Calu3 (cell line): ENCODE data around the gene DMBX1. TPM values are rescaled to one million over a fixed set of nuclear protein-coding genes. Genes with fewer than 3 reads are reported as not detected.
A peak's percentile ranks its signal among the peaks of the same experiment; 100 is the strongest.

Experiments used
- BruUV-seq: library from RNA; stranded (reverse); fragments of 400-500 nt; replicated peaks from 2 replicates; lab custom pipeline; 2021; lab: Mats Ljungman, UMichigan
- CTCF ChIA-PET: fragments of 300-600 bp; sonication (Branson Sonifier 250); formaldehyde crosslinking; loops from one replicate; lab custom pipeline; 2022; ENCODE audit warnings: antibody characterized with exemption; lab: Charles Lee
- DNase-seq: peaks from one replicate; pipeline ENCODE4 v3.0.0; 2022
- H3K27ac Mint-ChIP-seq: one replicate; pipeline ENCODE4 v1.8.0; 2022; ENCODE audit warnings: mixed read lengths; ENCODE audit not compliant: unreplicated experiment
- H3K27me3 Mint-ChIP-seq: one replicate; pipeline ENCODE4 v1.8.0; 2022; ENCODE audit warnings: mixed read lengths; ENCODE audit not compliant: unreplicated experiment
- H3K36me3 Mint-ChIP-seq: one replicate; pipeline ENCODE4 v1.8.0; 2022; ENCODE audit warnings: mild to moderate bottlenecking, moderate library complexity, mixed read lengths; ENCODE audit not compliant: insufficient read depth, unreplicated experiment
- H3K4me1 Mint-ChIP-seq: one replicate; pipeline ENCODE4 v1.8.0; 2022; ENCODE audit warnings: mild to moderate bottlenecking, low read depth, mixed read lengths; ENCODE audit not compliant: unreplicated experiment
- H3K4me3 Mint-ChIP-seq: one replicate; pipeline ENCODE4 v1.8.0; 2022; ENCODE audit warnings: mild to moderate bottlenecking, low read depth, moderate library complexity, mixed read lengths; ENCODE audit not compliant: unreplicated experiment
- H3K9me3 Mint-ChIP-seq: one replicate; pipeline ENCODE4 v1.8.0; 2022; ENCODE audit warnings: low read depth, mixed read lengths; ENCODE audit not compliant: unreplicated experiment
- CTCF ChIP-seq: fragments of 200-600 bp; IDR thresholded peaks from one replicate; pipeline ENCODE4 v1.8.0; 2022; ENCODE audit warnings: antibody characterized with exemption; ENCODE audit not compliant: unreplicated experiment
- intact Hi-C: fragments of 100-400 bp; cut with micrococcal nuclease; formaldehyde crosslinking; loops from one replicate; pipeline ENCODE4 v1.10.0; 2022; ENCODE audit not compliant: unreplicated experiment
- total RNA-seq: library from RNA; stranded (reverse); gene quantifications from 2 replicates; pipeline ENCODE4 v1.2.3, GENCODE V29; 2022

DMBX1 gene
- total RNA-seq, 1 experiment from 2014 or later, result 2.3 TPM

DNA sequence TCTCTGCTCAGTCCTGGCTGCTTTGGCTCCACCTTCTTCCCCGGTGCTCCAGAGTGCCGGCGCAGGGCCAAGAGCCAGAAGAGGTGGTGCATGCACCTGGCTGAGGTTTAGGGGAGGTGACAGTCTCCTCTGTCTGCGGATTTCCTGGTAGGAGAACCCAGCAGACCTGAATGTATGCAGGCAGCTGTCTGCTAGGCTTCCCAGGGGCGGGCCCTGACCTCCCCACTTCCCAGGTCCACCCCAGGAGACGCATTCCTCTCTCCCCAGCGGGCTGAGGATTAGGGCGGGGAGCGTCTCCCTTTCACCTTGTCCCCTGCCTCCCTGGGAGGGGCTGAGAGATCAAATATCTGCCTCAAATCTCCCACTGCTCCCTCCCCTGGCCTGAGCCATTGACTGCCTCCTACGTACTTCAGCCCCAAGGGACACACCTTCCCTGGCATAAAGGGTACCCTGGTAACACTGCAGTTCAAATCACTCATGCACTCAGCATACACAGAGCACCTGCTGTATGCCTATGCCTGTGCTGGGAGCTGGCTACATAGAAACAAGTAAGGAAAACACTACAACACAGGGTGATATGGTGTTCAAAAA lies 27.5 kb downstream of the DMBX1 start:
- Mint-ChIP-seq H3K27me3 (no peaks in the 10 kb centered on the region), H3K4me3 (peak overlapping the region; percentile 36)

DNA sequence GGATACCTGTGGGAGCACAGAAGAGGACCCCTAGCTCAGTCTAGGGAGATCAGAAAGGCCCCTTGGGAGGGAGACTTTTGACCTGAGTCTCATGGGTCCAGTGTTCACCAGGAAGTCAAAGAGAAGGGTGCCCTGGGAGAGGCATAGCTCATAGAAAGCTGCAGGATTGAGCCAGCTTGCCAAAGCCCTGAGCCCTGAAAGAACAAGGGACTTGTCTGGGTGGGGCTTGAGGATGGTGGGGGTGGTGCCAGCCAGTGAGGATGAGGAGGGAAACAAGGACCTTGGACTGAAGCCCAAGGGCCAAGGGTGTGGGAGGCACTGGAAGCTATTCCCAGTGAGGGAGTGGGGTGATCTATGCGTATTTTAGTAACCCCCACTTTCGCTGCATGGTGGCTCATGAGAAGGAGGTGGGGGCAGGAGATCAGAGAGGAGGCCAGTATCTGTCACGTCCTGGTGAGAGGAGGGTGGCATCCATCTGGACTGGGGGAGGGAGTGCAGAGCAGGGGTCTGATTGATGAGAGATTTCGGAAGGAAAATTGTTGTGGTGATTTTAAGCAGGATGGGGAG lies 28.4 kb downstream of the DMBX1 start:
- peaks cover 19% of the 10 kb centered on the region for H3K36me3 Mint-ChIP-seq
- CTCF ChIA-PET, result interaction anchor here (0.6 to 1.0 kb wide), 4 partner anchors 18 to 1389 kb away, joined by 3 to 4 read pairs (median 4); no protein-coding TSS in a partner anchor
- peak overlapping the region; percentile 77 for H3K27ac Mint-ChIP-seq
- no TSS peak for BruUV-seq
- intact Hi-C loops, result no loop called here
- peak overlapping the region; percentile 20 for H3K4me3 Mint-ChIP-seq
- no peak for TF ChIP-seq CTCF
- no peaks in the 10 kb centered on the region for H3K27me3 Mint-ChIP-seq
- H3K4me1 Mint-ChIP-seq, result peaks cover 78% of the 10 kb centered on the region
- peak; percentile 32 for DNase-seq
- no peaks in the 10 kb centered on the region for H3K9me3 Mint-ChIP-seq

More for the DNA sequence above, 27.5 kb downstream of the DMBX1 start:
- Mint-ChIP-seq H3K4me1 (peaks cover 69% of the 10 kb centered on the region), H3K27ac (peak overlapping the region; percentile 77), H3K9me3 (no peaks in the 10 kb centered on the region), H3K36me3 (peaks cover 19% of the 10 kb centered on the region)
- CTCF ChIA-PET, result interaction anchor here (0.6 to 1.1 kb wide), 6 partner anchors 8 to 336 kb away, joined by 3 to 6 read pairs (median 3); no protein-coding TSS in a partner anchor
- intact Hi-C loops, result no loop called here
- no TSS peak for BruUV-seq
- peak; percentile 90 for DNase-seq
- no peak for TF ChIP-seq CTCF

DNA sequence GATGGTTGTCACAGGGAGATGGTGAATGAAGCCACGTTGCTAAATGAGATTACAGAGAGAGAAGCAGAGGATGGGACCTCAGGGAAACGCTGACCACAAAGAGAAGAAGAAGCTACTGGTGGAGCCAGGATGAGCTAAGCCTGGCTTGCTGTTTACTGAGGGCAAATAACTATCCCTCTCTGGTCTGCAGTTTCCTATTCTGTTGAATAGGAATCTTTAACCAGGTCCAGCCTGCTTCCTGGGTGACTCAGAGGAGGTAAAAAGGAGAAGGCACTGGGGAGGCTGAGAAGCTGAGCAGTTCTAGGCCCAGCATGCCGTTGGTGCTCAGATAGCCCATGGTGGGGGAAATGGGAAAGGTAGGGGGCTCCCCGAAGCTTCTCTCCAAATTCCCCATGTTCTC lies 29.6 kb downstream of the DMBX1 start:
- no peak for TF ChIP-seq CTCF
- Mint-ChIP-seq H3K27ac (no peak overlapping the region), H3K4me1 (peaks cover 79% of the 10 kb centered on the region), H3K4me3 (no peak overlapping the region), H3K27me3 (no peaks in the 10 kb centered on the region), H3K36me3 (peaks cover 19% of the 10 kb centered on the region), H3K9me3 (no peaks in the 10 kb centered on the region)
- BruUV-seq, result no TSS peak
- DNase-seq, result no peak
- intact Hi-C loops, result no loop called here
- CTCF ChIA-PET, result interaction anchor here (0.8 to 1.3 kb wide), 2 partner anchors 9 to 72 kb away, joined by 3 read pairs; no protein-coding TSS in a partner anchor

GRCh38 chr1:46520063-46520911 lies 30.7 kb downstream of the DMBX1 start:
- peak; percentile 82 for DNase-seq
- Mint-ChIP-seq H3K9me3 (no peaks in the 10 kb centered on the region), H3K4me1 (peaks cover 79% of the 10 kb centered on the region), H3K27me3 (no peaks in the 10 kb centered on the region), H3K36me3 (peaks cover 19% of the 10 kb centered on the region), H3K27ac (peak overlapping the region; percentile 42), H3K4me3 (peak overlapping the region; percentile 28)
- CTCF ChIA-PET, result interaction anchor here (0.5 to 1.3 kb wide), 4 partner anchors 8 to 836 kb away, joined by 3 to 4 read pairs (median 4); no protein-coding TSS in a partner anchor
- no peak for TF ChIP-seq CTCF
- intact Hi-C loops, result no loop called here
- no TSS peak for BruUV-seq
